ENCODE measurements around the gene LRMDA. TPM values are rescaled to one million over a fixed set of nuclear protein-coding genes. Genes with fewer than 3 reads are reported as not detected.

The LRMDA gene
- total RNA-seq: 8.1 and 17.3 TPM in 2 replicates

DNA sequence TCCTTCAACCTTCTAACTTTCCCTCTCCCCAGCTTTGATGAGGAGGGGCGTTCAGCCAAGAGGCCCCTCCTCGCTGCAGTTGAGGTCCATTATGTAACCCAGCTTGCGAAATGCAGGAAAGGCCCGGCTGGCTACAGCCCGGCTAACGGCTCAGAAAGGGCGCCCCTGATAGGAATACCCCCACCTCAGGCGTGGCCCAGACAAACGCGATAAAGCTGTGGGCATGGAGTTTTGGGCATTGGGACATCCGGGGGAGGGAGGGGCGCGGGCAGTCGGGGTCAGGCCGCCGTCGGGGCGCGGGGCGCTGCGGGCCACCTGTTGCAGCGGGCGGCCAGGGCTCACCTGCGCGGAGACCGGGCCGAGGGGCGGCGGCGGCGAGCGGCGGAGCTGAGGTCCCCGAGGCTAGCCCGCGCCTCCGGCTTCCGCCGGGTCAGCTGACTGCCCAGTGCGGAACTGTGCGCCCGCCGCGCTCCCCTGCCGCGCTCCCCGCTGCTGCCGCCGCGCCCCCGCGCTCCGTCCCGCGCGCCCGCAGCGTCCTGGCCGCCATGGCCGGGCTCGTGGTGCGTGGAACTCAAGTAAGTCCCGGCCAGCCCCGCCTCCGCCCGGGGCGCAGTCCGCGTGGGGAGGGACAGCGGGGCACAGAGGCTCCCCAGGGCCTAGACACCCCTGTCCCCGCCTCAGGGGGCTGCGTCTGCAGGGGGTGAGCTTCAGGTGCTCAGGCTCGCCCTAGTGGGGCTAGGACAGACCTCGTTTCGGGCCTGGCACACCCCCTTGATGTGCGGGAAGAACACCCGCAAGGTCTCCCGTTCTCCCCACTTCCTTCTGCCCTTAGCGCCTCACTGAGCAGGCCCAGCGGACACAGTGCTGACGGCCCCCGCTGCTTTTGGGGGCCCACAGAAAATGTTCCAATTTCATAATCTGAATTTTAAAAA, at the start of gene LRMDA:
TSS of gene LRMDA (plus strand) at position 445 of the 932 bp plus-strand sequence.
- DNase-seq (ENCODE audit: low read depth in 2 of 2): peak in 1 of 2 donors; percentile 58

GRCh38 chr10:75386128-75386527, 45.3 kb upstream of the LRMDA start:
- no peak for DNase-seq (ENCODE audit: low read depth in 2 of 2)

DNA sequence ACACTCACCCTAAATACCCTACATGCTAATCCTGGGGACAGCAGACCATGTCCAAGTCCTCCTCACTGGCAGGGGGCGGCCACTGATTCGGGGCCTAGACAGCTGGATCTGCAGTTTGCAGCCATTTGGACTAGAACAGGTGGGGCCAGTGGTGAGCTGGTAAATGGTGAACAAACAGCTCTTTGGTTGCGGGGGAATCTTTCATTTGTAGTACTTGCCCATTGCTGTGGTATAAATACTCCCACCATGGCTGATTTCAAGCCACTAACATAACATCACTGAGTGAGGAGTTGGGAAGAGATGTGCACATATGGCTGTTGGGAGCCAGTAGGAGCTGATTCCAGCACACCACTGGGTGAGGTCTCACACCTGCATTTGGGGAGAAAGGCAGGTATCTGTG, 43.3 kb upstream of the LRMDA start:
- DNase-seq (ENCODE audit: low read depth in 2 of 2): no peak

- DNase-seq (ENCODE audit: low read depth in 2 of 2): no peak
Observed at GRCh38 chr10:75390178-75390577, 41.2 kb upstream of the LRMDA start.

DNA sequence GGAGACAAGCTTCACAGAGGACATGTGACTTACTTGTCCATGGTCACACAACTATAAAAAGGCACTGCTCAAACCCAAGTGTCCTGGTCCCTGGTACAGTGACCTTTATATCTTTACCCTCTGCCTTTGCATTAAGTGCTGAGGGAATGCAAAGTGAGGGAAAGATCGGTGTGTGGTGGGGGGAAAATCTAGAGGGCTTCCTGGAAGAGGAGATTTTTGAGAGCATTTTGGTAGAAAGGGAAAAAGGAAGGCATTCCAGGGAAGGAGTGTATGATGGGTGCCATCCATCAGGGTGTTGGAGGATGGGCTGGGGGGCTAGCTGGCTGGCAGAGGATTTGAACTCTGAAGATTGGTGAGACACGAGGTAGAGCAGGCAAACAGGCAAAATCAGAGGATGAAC, 39.2 kb upstream of the LRMDA start:
- no peak for DNase-seq (ENCODE audit: low read depth in 2 of 2)

DNA sequence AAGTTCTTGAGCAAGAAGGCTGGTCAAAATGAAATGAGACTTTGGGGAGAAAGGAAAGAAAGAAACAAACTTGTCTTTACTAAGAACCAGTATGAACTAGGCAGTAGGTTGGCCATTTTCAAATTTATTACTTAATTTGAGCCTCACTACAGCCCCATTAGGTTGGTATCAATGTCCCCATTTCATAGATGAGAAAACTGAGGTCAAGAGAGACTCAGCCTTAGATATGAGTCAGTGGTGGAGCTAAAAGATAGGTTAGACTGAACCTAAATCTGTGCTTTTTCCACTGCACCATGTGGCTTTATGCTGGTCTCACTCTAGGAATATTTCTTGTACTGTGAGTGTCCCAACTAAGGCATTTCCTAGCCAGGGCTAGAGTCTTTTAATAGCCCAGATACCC, 38.7 kb upstream of the LRMDA start:
- DNase-seq (ENCODE audit: low read depth in 2 of 2): no peak

GRCh38 chr10:75394221-75394620, 37.2 kb upstream of the LRMDA start:
- DNase-seq (ENCODE audit: low read depth in 2 of 2): no peak

- DNase-seq (ENCODE audit: low read depth in 2 of 2): peak; percentile 24 to 46
Observed at GRCh38 chr10:75395066-75395931, 36.1 kb upstream of the LRMDA start.

DNA sequence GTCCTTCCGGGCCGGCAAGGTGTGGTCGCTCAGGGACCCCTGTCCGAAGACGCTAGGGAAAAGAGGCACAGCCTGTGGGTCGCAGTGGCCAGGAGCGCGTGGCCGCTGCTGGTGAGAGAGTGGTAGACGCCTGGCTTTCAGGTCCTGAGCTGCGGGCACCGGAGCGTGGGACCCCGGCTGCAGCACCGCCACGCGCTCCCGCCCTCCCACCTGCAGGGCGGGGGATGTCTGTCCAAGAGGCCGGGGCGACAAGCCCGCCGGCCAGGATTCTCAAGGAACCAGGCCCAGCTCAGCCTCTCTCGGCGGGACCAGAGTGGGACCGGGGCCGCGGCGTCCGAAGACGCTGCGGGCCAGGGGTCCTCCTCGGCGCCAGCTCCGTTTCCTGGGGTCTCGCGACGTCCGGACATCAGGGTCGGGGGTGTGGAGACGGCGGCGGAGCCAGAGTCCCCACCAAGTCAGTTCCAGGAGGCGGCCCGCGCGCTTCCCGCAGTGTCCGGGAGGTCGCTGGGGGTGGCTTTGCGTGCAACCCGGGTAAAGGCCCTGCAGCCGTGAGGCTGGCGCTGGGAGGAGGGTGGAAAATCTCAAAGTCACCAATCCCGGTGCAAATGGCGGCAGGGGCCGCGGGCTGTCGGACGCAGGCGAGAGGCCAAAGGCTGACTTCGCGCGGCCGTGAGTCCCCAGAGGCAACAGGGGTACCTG, 35.3 kb upstream of the LRMDA start:
- peak in 1 of 2 donors; percentile 8 for DNase-seq (ENCODE audit: low read depth in 2 of 2)

GRCh38 chr10:75396631-75397495, 34.6 kb upstream of the LRMDA start:
- no peak for DNase-seq (ENCODE audit: low read depth in 2 of 2)

DNA sequence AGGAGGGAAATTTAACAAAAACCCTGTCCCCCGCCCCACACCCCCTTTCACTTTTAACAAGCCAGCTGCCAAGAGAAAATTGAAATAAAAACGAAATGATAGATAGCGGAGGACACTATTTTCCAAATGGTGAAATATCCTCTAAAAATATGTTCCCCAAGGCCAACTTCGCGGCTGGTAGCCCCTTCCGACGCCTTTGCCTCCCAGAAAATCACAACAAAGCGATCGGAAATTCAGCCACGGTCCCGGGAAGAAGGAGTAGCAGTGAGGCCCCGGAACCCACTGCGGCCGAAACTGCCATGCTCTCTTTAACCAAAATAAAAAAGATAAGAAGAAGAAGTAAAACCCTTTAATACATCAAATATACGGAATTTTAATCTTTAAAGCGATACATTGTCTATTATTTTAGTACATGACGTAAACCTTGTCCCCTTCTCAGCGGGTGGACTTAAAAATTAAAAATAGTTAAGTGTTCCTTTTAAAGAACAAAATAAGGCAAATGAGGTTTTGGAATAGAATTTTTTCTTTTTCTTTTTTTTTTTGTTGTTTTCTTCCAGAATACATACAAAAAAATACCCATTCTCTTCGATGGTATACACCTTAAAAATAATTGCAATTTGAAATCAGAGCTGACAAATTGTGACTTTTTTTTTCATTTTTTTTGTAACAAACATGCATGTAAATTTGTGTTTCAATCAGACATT, 33.8 kb upstream of the LRMDA start:
- DNase-seq (ENCODE audit: low read depth in 2 of 2): no peak

GRCh38 chr10:75398200-75398691, 33.2 kb upstream of the LRMDA start:
- DNase-seq (ENCODE audit: low read depth in 2 of 2): no peak

GRCh38 chr10:75398692-75399460, 32.5 kb upstream of the LRMDA start:
- peak in 1 of 2 donors; percentile 27 for DNase-seq (ENCODE audit: low read depth in 2 of 2)

GRCh38 chr10:75399461-75400162, 31.8 kb upstream of the LRMDA start:
- peak; percentile 82 to 83 for DNase-seq (ENCODE audit: low read depth in 2 of 2)

GRCh38 chr10:75400163-75400770, 31.2 kb upstream of the LRMDA start:
- no peak for DNase-seq (ENCODE audit: low read depth in 2 of 2)

GRCh38 chr10:75400771-75401568, 30.5 kb upstream of the LRMDA start:
- DNase-seq (ENCODE audit: low read depth in 2 of 2): peak; percentile 46 to 62

Data from lung microvascular endothelial cell (primary cell).